ENCODE measurements around the gene PCNX2. TPM values are rescaled to one million over a fixed set of nuclear protein-coding genes. Genes with fewer than 3 reads are reported as not detected.
"Not testable (repeated sequence)": the region's sequence is repeated elsewhere in the genome, so short reads cannot be mapped to it uniquely, and the experiment has no call there.

Gene PCNX2
- total RNA-seq, 1 experiment from 2014 or later: 63.4 TPM

DNA sequence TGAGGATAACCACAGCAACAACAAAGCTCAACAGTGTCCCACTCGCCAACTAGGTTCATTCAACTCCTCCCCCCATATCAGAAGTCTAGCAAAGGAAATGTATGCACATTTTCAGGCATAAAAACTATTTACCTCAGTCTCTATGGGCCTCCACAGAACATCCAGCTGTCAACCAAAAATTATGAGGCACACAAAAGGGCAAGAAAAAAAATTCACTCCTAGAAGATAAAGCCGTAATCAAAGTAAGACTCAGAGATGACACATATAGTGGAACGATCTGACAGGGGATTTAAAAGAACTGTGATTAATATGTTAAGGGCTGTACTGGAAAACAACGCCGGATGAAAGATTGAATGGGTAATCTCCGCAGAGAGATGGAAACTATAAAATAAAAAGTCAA, 186.4 kb downstream of the PCNX2 start:
- Mint-ChIP-seq H3K9me3 (ENCODE audit: low read depth, unreplicated experiment) (no peaks in the 10 kb centered on the region), H3K27ac (ENCODE audit: unreplicated experiment) (peak overlapping the region; percentile 19), H3K27me3 (ENCODE audit: unreplicated experiment) (no peaks in the 10 kb centered on the region), H3K4me3 (ENCODE audit: low read depth, unreplicated experiment) (no peak overlapping the region), H3K36me3 (ENCODE audit: insufficient read depth, unreplicated experiment) (peaks cover 16% of the 10 kb centered on the region), H3K4me1 (ENCODE audit: low read depth, unreplicated experiment) (peaks cover 38% of the 10 kb centered on the region)
- DNase-seq: no peak
- CTCF ChIA-PET: no interaction called here
- intact Hi-C loops (cut with micrococcal nuclease; ENCODE audit: unreplicated experiment): no loop called here
- BruUV-seq (replicated peaks): no TSS peak
- TF ChIP-seq, protein P1, sequence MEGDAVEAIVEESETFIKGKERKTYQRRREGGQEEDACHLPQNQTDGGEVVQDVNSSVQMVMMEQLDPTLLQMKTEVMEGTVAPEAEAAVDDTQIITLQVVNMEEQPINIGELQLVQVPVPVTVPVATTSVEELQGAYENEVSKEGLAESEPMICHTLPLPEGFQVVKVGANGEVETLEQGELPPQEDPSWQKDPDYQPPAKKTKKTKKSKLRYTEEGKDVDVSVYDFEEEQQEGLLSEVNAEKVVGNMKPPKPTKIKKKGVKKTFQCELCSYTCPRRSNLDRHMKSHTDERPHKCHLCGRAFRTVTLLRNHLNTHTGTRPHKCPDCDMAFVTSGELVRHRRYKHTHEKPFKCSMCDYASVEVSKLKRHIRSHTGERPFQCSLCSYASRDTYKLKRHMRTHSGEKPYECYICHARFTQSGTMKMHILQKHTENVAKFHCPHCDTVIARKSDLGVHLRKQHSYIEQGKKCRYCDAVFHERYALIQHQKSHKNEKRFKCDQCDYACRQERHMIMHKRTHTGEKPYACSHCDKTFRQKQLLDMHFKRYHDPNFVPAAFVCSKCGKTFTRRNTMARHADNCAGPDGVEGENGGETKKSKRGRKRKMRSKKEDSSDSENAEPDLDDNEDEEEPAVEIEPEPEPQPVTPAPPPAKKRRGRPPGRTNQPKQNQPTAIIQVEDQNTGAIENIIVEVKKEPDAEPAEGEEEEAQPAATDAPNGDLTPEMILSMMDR (IDR thresholded peaks at IDR 0.05; ENCODE audit: unreplicated experiment): no peak

DNA sequence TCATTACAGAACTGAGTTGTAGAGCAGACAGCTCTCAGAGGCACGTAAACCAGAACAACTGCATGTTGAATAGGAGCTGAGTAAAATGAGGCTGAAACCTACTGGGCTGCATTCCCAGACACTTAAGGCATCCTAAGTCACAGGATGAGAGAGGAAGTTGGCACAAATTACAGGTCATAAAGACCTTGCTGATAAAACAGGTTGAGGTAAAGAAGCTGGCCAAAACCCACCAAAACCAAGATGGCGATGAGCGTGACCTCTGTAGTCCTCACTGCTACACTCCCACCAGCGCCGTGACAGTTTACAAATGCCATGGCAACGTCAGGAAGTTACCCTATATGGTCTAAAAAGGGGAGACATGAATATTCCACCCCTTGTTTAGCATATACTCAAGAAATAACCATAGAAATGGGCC, 187.8 kb downstream of the PCNX2 start:
- CTCF ChIA-PET: interaction anchor here (0.6 kb wide), 1 partner anchor 116 kb away, joined by 3 read pairs; no protein-coding TSS in a partner anchor
- H3K9me3 Mint-ChIP-seq (ENCODE audit: low read depth, unreplicated experiment); BruUV-seq (replicated peaks); H3K36me3 Mint-ChIP-seq (ENCODE audit: insufficient read depth, unreplicated experiment); H3K27me3 Mint-ChIP-seq (ENCODE audit: unreplicated experiment); intact Hi-C loops (cut with micrococcal nuclease; ENCODE audit: unreplicated experiment); H3K4me3 Mint-ChIP-seq (ENCODE audit: low read depth, unreplicated experiment): not testable (repeated sequence)
- peak; percentile 13 for DNase-seq
- Mint-ChIP-seq H3K4me1 (ENCODE audit: low read depth, unreplicated experiment) (peaks cover 25% of the 10 kb centered on the region), H3K27ac (ENCODE audit: unreplicated experiment) (peak overlapping the region; percentile 60)

DNA sequence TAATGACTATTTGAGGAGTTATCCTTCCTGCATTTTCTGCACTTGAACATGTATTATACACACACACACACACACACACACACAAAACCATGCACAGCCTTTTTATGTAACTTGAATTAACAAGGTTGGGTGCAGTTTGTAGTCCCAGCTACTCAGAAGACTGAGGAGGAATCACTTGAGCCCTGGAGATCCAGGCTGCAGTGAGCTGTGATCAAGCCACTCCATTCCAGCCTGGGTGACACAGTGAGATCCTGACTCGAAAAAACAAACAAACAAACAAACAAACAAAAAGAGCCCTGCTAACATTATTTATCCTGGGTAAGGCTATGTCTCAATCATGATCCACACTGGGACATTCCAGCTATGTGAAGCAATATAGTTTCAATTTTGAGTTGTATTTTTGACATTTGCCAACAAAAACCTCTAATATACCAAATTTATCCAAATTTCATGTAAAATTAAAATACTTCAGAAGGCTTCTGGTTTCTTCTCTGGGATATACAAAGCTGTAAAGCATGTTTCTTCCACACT, 188.3 kb downstream of the PCNX2 start:
- Mint-ChIP-seq H3K9me3 (ENCODE audit: low read depth, unreplicated experiment) (no peaks in the 10 kb centered on the region), H3K36me3 (ENCODE audit: insufficient read depth, unreplicated experiment) (no peaks in the 10 kb centered on the region), H3K4me3 (ENCODE audit: low read depth, unreplicated experiment) (no peak overlapping the region), H3K4me1 (ENCODE audit: low read depth, unreplicated experiment) (peaks cover 20% of the 10 kb centered on the region), H3K27me3 (ENCODE audit: unreplicated experiment) (no peaks in the 10 kb centered on the region), H3K27ac (ENCODE audit: unreplicated experiment) (peak overlapping the region; percentile 60)
- TF ChIP-seq, protein P1 (IDR thresholded peaks at IDR 0.05; ENCODE audit: unreplicated experiment): no peak
- CTCF ChIA-PET: interaction anchor here (0.6 kb wide), 1 partner anchor 115 kb away, joined by 3 read pairs; no protein-coding TSS in a partner anchor
- DNase-seq: no peak
- TSS peak; percentile 34 for BruUV-seq (replicated peaks)
- intact Hi-C loops (cut with micrococcal nuclease; ENCODE audit: unreplicated experiment): no loop called here

DNA sequence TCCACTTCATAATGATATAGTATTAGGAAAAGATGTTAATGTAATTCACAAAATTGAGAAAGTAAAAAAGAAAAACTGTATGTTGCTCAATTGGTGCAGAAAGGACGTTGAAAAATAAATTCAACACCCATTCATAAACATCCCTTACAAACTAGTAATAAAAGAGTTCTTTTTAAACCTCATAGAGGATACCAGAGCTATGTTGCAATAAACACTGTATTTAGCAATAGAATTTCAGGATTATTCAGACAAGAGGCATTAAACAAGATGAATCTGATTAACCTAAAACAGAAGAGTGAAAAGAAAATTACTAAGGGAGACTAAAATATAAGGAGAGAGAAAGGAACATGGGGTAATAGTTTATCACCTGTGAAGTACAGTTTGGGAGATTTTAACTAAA, 190.3 kb downstream of the PCNX2 start:
- no peak overlapping the region for H3K27ac Mint-ChIP-seq (ENCODE audit: unreplicated experiment)
- TF ChIP-seq, protein P1 (IDR thresholded peaks at IDR 0.05; ENCODE audit: unreplicated experiment): no peak
- H3K27me3 Mint-ChIP-seq (ENCODE audit: unreplicated experiment): no peaks in the 10 kb centered on the region
- BruUV-seq (replicated peaks): no TSS peak
- no peaks in the 10 kb centered on the region for H3K9me3 Mint-ChIP-seq (ENCODE audit: low read depth, unreplicated experiment)
- intact Hi-C loops (cut with micrococcal nuclease; ENCODE audit: unreplicated experiment): no loop called here
- no peaks in the 10 kb centered on the region for H3K36me3 Mint-ChIP-seq (ENCODE audit: insufficient read depth, unreplicated experiment)
- H3K4me1 Mint-ChIP-seq (ENCODE audit: low read depth, unreplicated experiment): peaks cover 20% of the 10 kb centered on the region
- no peak overlapping the region for H3K4me3 Mint-ChIP-seq (ENCODE audit: low read depth, unreplicated experiment)
- CTCF ChIA-PET: no interaction called here
- DNase-seq: no peak

DNA sequence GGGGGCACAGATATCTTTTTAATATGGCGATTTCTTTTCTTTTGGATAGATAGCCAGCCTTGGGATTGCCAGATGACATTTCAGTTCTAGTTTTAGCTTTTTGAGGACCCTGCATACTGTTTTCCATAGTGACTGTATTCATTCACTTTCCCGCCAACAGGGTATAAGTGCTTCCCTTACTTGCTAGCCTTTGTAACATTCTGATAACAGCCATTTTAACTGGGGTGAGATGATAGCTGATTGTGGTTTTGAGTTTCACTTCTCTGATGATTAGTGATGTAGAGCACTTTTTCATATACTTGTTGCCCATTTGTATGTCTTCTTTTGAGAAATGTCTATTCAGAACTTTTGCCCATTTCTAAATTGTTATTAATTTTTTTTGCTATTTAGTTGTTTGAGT, 193.2 kb downstream of the PCNX2 start:
- no peaks in the 10 kb centered on the region for H3K27me3 Mint-ChIP-seq (ENCODE audit: unreplicated experiment)
- H3K9me3 Mint-ChIP-seq (ENCODE audit: low read depth, unreplicated experiment): no peaks in the 10 kb centered on the region
- peaks cover 13% of the 10 kb centered on the region for H3K4me1 Mint-ChIP-seq (ENCODE audit: low read depth, unreplicated experiment)
- no TSS peak for BruUV-seq (replicated peaks)
- TF ChIP-seq, protein P1 (IDR thresholded peaks at IDR 0.05; ENCODE audit: unreplicated experiment): no peak
- DNase-seq: no peak
- intact Hi-C loops (cut with micrococcal nuclease; ENCODE audit: unreplicated experiment): no loop called here
- no peak overlapping the region for H3K27ac Mint-ChIP-seq (ENCODE audit: unreplicated experiment)
- H3K4me3 Mint-ChIP-seq (ENCODE audit: low read depth, unreplicated experiment): no peak overlapping the region
- no peaks in the 10 kb centered on the region for H3K36me3 Mint-ChIP-seq (ENCODE audit: insufficient read depth, unreplicated experiment)
- CTCF ChIA-PET: no interaction called here

Measured in Calu3 (cell line).